ENCODE data around the gene JUP.
A peak's percentile ranks its signal among the peaks of the same experiment; 100 is the strongest.
"Not testable (repeated sequence)": the region's sequence is repeated elsewhere in the genome, so short reads cannot be mapped to it uniquely, and the experiment has no call there.

The JUP gene

DNA sequence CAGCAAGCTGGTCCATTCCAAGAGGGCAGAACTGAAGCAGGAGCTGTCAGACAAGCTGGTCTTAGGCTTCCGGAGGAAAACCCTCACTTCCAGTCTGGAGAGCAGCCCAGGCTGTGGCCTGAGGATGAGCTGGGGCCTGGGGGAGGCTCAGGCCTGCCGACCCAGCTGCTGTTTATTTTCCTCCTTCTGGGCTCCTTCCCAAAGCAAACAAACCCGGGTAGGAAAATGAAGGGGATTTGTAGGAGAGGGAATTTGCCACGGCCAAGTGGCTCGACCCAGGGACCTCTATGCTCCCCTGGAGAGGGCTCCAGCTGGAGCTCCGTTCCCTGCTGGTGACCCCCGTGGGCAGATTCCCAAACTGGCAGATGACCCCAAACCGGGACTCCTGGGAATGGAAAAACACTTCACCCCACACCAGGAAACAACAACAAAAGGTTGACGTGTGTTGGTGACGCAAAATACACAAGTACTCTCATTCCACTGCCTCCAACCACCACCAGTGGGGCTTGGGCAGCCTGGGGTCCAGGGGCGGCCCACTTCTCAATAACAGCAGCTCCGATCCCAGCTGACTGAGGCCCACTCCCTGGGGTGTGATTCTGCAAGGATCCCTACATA lies 8.8 kb downstream of the JUP start:
- peaks cover 22% of the 10 kb centered on the region for H3K27me3 Mint-ChIP-seq
- peaks cover 68% of the 10 kb centered on the region for H3K36me3 Mint-ChIP-seq (ENCODE audit: low read depth)
- H3K9me3 Mint-ChIP-seq, result no peaks in the 10 kb centered on the region
- H3K4me1 Mint-ChIP-seq (ENCODE audit: low read depth), result peaks cover 89% of the 10 kb centered on the region
- intact Hi-C loops (cut with micrococcal nuclease), result no loop called here
- no peak overlapping the region for H3K4me3 Mint-ChIP-seq
- H3K27ac Mint-ChIP-seq, result peak overlapping the region; percentile 25

DNA sequence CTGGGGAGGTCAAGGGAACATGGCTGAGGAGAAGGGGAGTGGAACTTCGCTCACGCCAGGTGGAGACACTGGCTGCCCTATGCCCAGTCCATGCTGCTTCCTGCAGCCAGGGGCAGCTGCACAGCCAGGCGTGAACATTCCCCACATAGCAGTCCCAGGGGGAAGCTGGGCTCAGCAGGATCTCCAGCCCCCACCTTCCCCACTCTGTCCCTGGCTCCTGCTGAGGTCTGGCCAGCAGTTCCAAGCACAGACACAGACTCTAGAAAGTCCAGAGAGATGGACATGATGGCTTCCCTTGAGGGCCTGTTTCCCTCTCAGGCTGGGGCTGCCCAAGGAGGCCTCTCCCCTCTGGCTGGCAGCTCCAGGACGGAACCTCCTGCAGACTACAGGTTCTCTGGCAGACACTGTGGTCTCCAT lies 9.3 kb downstream of the JUP start:
- H3K36me3 Mint-ChIP-seq (ENCODE audit: low read depth), result peaks cover 73% of the 10 kb centered on the region
- no peaks in the 10 kb centered on the region for H3K9me3 Mint-ChIP-seq
- H3K27ac Mint-ChIP-seq, result peak overlapping the region; percentile 25
- H3K27me3 Mint-ChIP-seq, result peaks cover 18% of the 10 kb centered on the region
- peaks cover 84% of the 10 kb centered on the region for H3K4me1 Mint-ChIP-seq (ENCODE audit: low read depth)
- intact Hi-C loops (cut with micrococcal nuclease), result no loop called here
- no peak overlapping the region for H3K4me3 Mint-ChIP-seq

DNA sequence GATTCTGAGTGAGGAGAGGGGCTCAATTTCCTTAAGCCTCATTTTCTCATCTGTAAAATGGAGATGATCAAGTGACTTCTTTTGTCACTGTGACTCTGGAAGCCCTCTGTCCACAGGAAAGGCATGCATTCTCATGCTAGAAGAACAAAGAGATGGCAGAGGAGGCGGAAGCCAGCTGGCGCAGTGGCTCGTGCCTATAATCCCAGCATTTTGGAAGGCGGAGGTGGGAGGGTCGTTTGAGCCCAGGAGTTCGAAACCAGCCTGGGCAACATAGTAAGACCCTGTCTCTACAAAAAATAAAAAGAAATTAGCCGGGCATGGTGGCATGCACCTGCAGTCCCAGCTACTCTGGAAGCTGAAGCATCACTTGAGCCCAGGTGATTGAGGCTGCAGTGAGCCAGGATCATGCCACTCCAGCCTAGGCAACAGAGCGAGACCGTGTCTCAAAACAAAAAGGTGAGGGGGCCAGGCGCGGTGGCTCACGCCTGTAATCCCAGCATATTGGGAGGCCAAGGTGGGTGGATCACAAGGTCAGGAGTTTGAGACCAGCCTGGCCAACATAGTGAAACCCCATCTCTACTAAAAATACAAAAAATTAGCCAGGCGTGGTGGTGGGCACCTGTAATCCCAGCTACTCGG lies 10.1 kb downstream of the JUP start:
- Mint-ChIP-seq H3K27ac (peak overlapping the region; percentile 23), H3K36me3 (ENCODE audit: low read depth) (peaks cover 73% of the 10 kb centered on the region), H3K27me3 (peaks cover 11% of the 10 kb centered on the region), H3K4me1 (ENCODE audit: low read depth) (peaks cover 76% of the 10 kb centered on the region)
- H3K4me3 Mint-ChIP-seq; H3K9me3 Mint-ChIP-seq; intact Hi-C loops (cut with micrococcal nuclease): not testable (repeated sequence)

DNA sequence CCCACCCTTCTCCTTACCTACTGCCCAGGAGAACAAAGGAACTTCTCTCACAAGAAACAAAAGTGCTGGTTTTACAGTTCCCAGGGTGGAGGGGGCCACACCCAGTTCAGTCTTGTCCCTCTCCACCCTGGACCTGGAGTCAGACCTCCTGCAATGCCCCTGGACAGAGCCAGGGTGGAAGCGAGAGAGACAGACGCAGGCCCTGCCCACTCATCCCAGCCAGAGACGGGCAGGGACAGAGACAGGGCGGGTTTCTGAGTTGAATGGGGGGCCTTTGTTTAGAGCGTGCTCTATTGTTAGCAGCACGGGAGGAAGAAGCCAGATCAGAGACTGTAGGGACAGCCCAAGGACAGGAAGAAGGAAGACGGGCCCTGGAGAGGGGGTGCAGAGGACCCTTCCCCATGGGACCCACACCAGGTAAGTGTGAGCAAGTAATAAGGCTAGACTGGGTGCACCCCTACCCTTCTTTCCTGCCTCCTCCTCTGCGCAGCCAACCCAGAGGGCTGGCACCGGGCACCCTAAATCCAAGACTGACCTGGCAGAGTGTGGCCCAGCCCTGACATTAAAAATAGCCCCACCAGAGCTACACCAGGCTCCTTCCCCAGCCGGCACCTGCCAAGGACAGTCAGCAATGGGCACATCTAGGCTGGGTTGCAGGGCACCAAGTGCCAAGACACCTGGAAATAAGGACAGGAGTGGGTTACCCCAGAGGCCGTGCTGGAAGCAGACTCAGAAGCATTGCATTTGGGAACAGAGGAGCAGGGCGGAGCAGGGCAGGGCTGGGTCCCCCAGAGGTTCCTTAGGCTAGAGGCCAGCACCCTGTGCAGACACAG lies 10.9 kb downstream of the JUP start:
- H3K4me3 Mint-ChIP-seq, result no peak overlapping the region
- peaks cover 8% of the 10 kb centered on the region for H3K27me3 Mint-ChIP-seq
- no peaks in the 10 kb centered on the region for H3K9me3 Mint-ChIP-seq
- H3K27ac Mint-ChIP-seq, result peak overlapping the region; percentile 23
- intact Hi-C loops (cut with micrococcal nuclease), result no loop called here
- H3K4me1 Mint-ChIP-seq (ENCODE audit: low read depth), result peaks cover 69% of the 10 kb centered on the region
- peaks cover 73% of the 10 kb centered on the region for H3K36me3 Mint-ChIP-seq (ENCODE audit: low read depth)

DNA sequence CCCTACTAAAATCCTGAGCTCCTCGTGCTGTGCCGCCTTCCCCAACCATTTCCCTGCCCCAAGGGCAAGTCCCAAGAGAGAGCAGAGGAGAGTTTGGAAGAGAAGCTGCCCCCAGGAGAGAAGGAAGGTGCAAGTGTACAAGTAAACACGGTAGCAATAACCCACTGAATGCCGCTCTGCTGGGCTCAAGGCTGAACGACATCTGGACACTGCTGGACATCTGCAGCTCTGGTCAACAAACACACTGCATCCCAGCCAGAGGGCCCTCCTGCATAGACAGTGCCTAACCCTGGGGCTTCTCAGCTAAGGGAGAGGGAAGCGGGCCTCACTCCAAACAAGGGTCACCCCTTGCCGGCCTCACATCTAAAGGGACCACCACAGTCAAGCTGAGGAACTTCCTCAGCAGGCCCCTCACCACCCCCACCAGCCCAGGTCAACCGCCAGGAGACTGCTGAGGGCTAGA lies 12.7 kb downstream of the JUP start:
- H3K27ac Mint-ChIP-seq, result no peak overlapping the region

DNA sequence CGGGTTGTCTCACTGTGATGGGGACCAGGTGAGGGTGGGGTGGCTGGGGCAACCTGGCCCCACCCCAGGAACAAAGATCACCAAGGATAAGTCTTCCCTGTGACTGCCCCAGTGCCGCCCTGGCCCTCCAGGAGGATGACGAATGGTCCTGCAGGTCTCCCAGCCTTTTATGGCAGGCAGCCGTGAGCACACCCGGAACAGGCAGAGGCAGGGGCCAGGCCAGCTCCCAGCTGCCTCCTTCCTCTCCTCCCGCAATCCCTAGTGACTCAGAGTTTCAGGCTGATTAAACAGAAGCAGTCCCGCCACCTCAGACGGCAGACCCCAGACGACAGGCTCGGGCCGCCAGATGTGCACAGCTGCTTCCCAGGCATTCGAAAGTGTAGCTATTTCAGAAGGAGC lies 13.3 kb downstream of the JUP start:
- peaks cover 6% of the 10 kb centered on the region for H3K27me3 Mint-ChIP-seq
- no peaks in the 10 kb centered on the region for H3K9me3 Mint-ChIP-seq
- H3K4me3 Mint-ChIP-seq, result no peak overlapping the region
- intact Hi-C loops (cut with micrococcal nuclease), result no loop called here
- H3K27ac Mint-ChIP-seq, result no peak overlapping the region
- peaks cover 49% of the 10 kb centered on the region for H3K4me1 Mint-ChIP-seq (ENCODE audit: low read depth)
- H3K36me3 Mint-ChIP-seq (ENCODE audit: low read depth), result peaks cover 92% of the 10 kb centered on the region

More for the DNA sequence above, 12.7 kb downstream of the JUP start:
- H3K36me3 Mint-ChIP-seq (ENCODE audit: low read depth), result peaks cover 87% of the 10 kb centered on the region
- peaks cover 6% of the 10 kb centered on the region for H3K27me3 Mint-ChIP-seq
- H3K9me3 Mint-ChIP-seq, result no peaks in the 10 kb centered on the region
- no peak overlapping the region for H3K4me3 Mint-ChIP-seq
- intact Hi-C loops (cut with micrococcal nuclease), result no loop called here
- peaks cover 51% of the 10 kb centered on the region for H3K4me1 Mint-ChIP-seq (ENCODE audit: low read depth)

DNA sequence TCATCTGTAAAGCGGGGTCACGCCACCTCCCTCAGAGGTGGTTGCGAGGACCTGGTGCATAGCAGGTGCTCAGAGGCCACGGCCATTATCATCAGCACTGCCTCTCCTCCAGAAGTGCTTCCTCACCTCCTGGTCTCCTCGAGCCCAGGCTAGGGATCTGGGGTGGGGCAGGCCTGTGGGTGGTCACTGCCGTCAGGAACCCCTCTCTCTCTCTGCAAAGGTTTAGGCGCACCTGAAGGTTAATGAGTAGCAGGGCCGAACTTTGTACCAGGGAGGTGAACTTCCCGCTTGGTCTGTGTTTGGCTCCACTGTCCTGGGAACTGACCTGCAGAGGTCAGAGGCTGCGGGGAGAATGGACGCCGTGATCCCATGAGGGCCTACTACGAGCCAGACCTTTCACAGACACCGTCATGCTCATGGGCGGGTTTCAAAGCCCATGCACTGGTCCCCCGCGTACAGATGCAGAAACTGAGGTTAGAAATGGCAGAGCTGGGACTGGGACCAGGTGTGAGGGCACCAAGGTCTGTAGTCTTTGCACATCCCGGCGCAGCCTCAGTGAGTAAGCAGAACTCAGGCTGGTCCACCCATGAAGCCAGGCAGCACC lies 13.8 kb downstream of the JUP start:
- H3K9me3 Mint-ChIP-seq, result no peaks in the 10 kb centered on the region
- H3K4me3 Mint-ChIP-seq, result no peak overlapping the region
- H3K27me3 Mint-ChIP-seq, result peaks cover 6% of the 10 kb centered on the region
- H3K36me3 Mint-ChIP-seq (ENCODE audit: low read depth), result peaks cover 97% of the 10 kb centered on the region
- no peak overlapping the region for H3K27ac Mint-ChIP-seq
- intact Hi-C loops (cut with micrococcal nuclease), result no loop called here
- H3K4me1 Mint-ChIP-seq (ENCODE audit: low read depth), result peaks cover 44% of the 10 kb centered on the region

DNA sequence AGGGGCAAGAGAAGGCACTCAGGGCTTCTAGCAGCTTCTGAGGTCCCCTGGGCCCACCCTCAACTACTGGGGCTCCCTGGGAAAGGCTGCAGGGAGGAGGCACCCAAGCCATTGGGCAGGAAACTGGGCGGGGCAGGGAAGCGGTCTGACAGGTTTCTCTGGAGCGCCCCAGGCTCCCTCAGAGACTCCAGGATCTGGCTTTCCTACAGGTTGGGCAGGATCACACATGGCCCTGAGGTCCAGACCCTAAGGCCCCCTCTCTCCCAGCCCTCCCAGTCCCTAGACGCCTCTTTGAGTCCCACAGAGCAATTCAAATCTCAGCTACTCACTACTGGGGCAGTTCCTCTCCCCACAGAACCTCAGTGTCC lies 14.3 kb downstream of the JUP start:
- Mint-ChIP-seq H3K4me3 (no peak overlapping the region), H3K9me3 (no peaks in the 10 kb centered on the region), H3K36me3 (ENCODE audit: low read depth) (peaks cover 98% of the 10 kb centered on the region), H3K27me3 (peaks cover 2% of the 10 kb centered on the region), H3K4me1 (ENCODE audit: low read depth) (peaks cover 39% of the 10 kb centered on the region), H3K27ac (no peak overlapping the region)
- intact Hi-C loops (cut with micrococcal nuclease), result no loop called here

DNA sequence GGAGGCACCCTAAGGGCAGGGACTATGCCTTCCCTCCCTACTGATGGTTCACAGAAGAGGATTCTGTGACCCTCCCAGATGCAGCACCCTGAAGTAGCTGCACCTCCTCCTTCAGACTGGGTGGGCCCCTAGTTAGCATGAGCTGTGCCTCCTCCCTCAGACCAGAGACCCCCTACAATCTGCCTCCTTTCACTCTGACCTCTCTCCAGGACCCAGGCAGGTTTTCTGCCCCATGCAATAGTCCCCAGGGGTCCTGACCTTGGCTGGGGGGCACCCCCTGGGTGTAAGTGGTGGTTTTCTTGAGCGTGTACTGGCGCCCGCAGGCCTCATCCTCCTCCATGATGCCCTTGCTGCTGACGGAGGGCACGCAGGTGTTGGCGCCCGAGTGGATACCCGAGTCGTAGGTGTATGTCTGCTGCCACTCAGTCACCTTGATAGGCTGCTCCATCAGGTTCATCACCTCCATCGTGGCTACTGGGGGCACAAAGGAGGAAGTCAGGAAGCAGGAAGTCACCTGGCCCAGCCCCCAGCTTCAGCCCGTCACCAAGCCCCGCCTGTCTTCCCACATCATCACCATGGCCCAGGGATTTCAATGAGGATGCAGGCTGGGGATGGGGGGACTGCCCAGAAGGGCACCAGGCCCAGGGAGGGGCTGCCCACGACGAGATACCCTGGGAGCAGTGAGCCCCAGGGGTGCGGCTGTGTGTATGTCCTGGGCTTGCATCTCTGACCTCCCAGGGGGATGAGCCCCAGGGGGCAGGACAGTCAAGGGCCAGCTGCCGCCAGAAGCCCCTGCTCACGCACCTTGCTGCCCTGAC lies 14.9 kb downstream of the JUP start:
- Mint-ChIP-seq H3K4me1 (ENCODE audit: low read depth) (peaks cover 36% of the 10 kb centered on the region), H3K4me3 (no peak overlapping the region), H3K27ac (no peak overlapping the region), H3K9me3 (no peaks in the 10 kb centered on the region), H3K36me3 (ENCODE audit: low read depth) (peaks cover 98% of the 10 kb centered on the region), H3K27me3 (peaks cover 2% of the 10 kb centered on the region)
- intact Hi-C loops (cut with micrococcal nuclease), result no loop called here

DNA sequence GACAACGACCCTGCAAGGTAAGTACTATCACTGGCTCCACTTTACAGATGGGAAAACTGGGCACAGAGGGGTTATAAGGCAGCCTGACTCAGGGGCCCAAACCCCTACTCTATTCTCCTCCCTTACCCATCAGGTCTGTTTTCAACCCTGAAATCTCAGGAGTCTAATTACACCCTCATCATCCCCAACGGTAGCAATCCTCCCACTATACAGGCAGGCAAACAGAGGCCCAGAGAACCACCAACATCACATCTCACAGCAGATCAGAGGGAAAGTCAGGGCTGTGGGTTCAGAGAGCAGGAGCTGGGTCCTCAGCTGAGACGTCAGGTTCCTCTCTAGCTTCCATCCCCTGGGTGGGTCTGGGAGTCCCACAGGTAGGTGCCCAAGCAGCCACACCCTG lies 16.5 kb downstream of the JUP start:
- Mint-ChIP-seq H3K4me3 (no peak overlapping the region), H3K36me3 (ENCODE audit: low read depth) (peaks cover 98% of the 10 kb centered on the region), H3K9me3 (no peaks in the 10 kb centered on the region), H3K27me3 (no peaks in the 10 kb centered on the region), H3K4me1 (ENCODE audit: low read depth) (peaks cover 21% of the 10 kb centered on the region), H3K27ac (no peak overlapping the region)
- intact Hi-C loops (cut with micrococcal nuclease), result no loop called here

DNA sequence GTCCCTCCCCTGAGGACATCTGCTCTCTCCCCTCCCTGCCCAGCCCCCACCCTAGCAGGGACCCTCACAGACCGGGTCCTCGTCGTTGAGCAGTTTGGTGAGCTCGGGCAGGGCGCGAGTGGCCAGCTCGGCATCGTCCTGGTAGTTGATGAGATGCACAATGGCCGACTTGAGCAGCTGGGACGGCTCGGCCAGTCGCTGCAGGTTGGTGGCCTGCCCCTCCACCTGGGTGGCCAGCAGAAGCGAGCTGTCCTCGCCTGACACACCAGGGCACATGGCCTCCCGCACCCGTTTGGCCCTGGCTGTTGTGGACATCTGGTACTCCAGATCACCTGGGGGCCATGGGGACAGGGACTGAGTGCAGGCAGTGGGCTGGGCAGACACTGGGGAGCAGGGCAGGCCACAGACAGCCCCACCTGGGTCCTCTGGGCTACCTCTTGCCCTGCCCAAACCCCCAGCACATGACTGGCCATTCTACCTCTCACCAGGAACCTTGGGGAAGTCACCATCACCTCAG lies 17.1 kb downstream of the JUP start:
- no peaks in the 10 kb centered on the region for H3K9me3 Mint-ChIP-seq
- peaks cover 98% of the 10 kb centered on the region for H3K36me3 Mint-ChIP-seq (ENCODE audit: low read depth)
- H3K27me3 Mint-ChIP-seq, result no peaks in the 10 kb centered on the region
- intact Hi-C loops (cut with micrococcal nuclease), result no loop called here
- no peak overlapping the region for H3K4me3 Mint-ChIP-seq
- peaks cover 15% of the 10 kb centered on the region for H3K4me1 Mint-ChIP-seq (ENCODE audit: low read depth)
- no peak overlapping the region for H3K27ac Mint-ChIP-seq

DNA sequence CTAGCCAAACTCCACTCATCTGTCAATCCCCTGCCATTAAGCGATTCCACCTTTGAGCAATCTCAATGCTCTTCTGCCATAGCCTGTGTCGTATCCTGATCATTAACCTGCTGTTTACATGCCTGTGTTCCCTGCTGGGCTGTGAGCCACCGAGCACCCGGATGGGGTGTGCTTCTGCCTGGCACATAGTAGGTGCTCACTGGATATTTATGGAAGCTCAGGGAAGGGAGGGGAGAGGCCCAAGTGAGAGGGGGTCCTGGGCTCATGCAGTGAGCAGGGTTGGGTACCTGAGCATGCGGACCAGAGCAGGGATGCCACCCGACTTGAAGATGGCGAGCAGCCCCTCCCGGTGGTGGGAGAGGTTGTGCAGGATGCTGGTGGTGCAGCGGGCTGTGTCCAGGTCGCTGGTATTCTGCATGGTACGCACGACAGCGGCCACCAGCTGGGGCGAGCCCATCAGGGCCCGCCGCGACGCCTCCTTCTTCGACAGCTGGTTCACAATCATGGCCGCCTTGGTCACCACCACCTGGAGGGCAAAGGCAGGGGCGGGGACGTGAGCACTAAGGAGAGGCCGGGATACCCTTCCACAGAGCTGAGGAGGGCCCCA lies 17.7 kb downstream of the JUP start:
- no peak overlapping the region for H3K4me3 Mint-ChIP-seq

More for the DNA sequence above, 17.7 kb downstream of the JUP start:
- H3K27me3 Mint-ChIP-seq, result no peaks in the 10 kb centered on the region
- no peaks in the 10 kb centered on the region for H3K9me3 Mint-ChIP-seq
- H3K36me3 Mint-ChIP-seq (ENCODE audit: low read depth), result peaks cover 98% of the 10 kb centered on the region
- peaks cover 9% of the 10 kb centered on the region for H3K4me1 Mint-ChIP-seq (ENCODE audit: low read depth)
- H3K27ac Mint-ChIP-seq, result no peak overlapping the region
- intact Hi-C loops (cut with micrococcal nuclease), result no loop called here
